ENCODE results near the gene ASMTL.
"Not testable (repeated sequence)": the region's sequence is repeated elsewhere in the genome, so short reads cannot be mapped to it uniquely, and the experiment has no call there.

The ASMTL gene

GRCh38 chrX:1477801-1478458 lies 25.2 kb upstream of the ASMTL start:
- no peaks in the 10 kb centered on the region for H3K27me3 ChIP-seq (replicated peaks)
- no peaks in the 10 kb centered on the region for H3K36me3 ChIP-seq (replicated peaks)
- no peak for DNase-seq
- no peak overlapping the region for H3K4me3 ChIP-seq (ENCODE audit: low read depth, low read length)
- in situ Hi-C loops (cut with HindIII; ENCODE audit: low pct_ligation_motif_present, low sequenced_read_pairs), result no loop called here
- no peak for TF ChIP-seq CTCF (IDR thresholded peaks at IDR 0.05; ENCODE audit: low read depth, low read length, missing control alignments)
- H3K27ac ChIP-seq, result no peak overlapping the region

- Histone ChIP-seq H3K4me3 (ENCODE audit: low read depth, low read length) (no peak overlapping the region), H3K27me3 (replicated peaks) (no peaks in the 10 kb centered on the region), H3K36me3 (replicated peaks) (no peaks in the 10 kb centered on the region), H3K27ac (no peak overlapping the region)
- in situ Hi-C loops (cut with HindIII; ENCODE audit: low pct_ligation_motif_present, low sequenced_read_pairs), result no loop called here
- DNase-seq, result no peak
- TF ChIP-seq CTCF (IDR thresholded peaks at IDR 0.05; ENCODE audit: low read depth, low read length, missing control alignments), result no peak
Observed at GRCh38 chrX:1477229-1477628, 24.5 kb upstream of the ASMTL start.

- in situ Hi-C loops (cut with HindIII; ENCODE audit: low pct_ligation_motif_present, low sequenced_read_pairs), result no loop called here
- no peak for DNase-seq
- Histone ChIP-seq H3K4me3 (ENCODE audit: low read depth, low read length) (no peak overlapping the region), H3K36me3 (replicated peaks) (no peaks in the 10 kb centered on the region), H3K27me3 (replicated peaks) (no peaks in the 10 kb centered on the region), H3K27ac (no peak overlapping the region)
- TF ChIP-seq CTCF (IDR thresholded peaks at IDR 0.05; ENCODE audit: low read depth, low read length, missing control alignments), result no peak
Observed at GRCh38 chrX:1476682-1477081, 24.0 kb upstream of the ASMTL start.

- in situ Hi-C loops (cut with HindIII; ENCODE audit: low pct_ligation_motif_present, low sequenced_read_pairs), result no loop called here
- no peak overlapping the region for H3K27ac ChIP-seq
- H3K4me3 ChIP-seq (ENCODE audit: low read depth, low read length), result no peak overlapping the region
- no peak for DNase-seq
- H3K27me3 ChIP-seq (replicated peaks), result no peaks in the 10 kb centered on the region
- TF ChIP-seq CTCF (IDR thresholded peaks at IDR 0.05; ENCODE audit: low read depth, low read length, missing control alignments), result no peak
- H3K36me3 ChIP-seq (replicated peaks), result no peaks in the 10 kb centered on the region
Observed at GRCh38 chrX:1475881-1476280, 23.2 kb upstream of the ASMTL start.

GRCh38 chrX:1475481-1475880 lies 22.8 kb upstream of the ASMTL start:
- Histone ChIP-seq H3K27ac (no peak overlapping the region), H3K27me3 (replicated peaks) (no peaks in the 10 kb centered on the region), H3K36me3 (replicated peaks) (no peaks in the 10 kb centered on the region), H3K4me3 (ENCODE audit: low read depth, low read length) (no peak overlapping the region)
- in situ Hi-C loops (cut with HindIII; ENCODE audit: low pct_ligation_motif_present, low sequenced_read_pairs), result no loop called here
- no peak for TF ChIP-seq CTCF (IDR thresholded peaks at IDR 0.05; ENCODE audit: low read depth, low read length, missing control alignments)
- no peak for DNase-seq

- in situ Hi-C loops (cut with HindIII; ENCODE audit: low pct_ligation_motif_present, low sequenced_read_pairs); H3K36me3 ChIP-seq (replicated peaks); H3K27me3 ChIP-seq (replicated peaks); DNase-seq; H3K27ac ChIP-seq; H3K4me3 ChIP-seq (ENCODE audit: low read depth, low read length): not testable (repeated sequence)
Observed at GRCh38 chrX:1474593-1474992, 21.9 kb upstream of the ASMTL start.

Data from brain microvascular endothelial cell (primary cell).